ENCODE measurements around the gene COMP.
"Not testable (repeated sequence)": the region's sequence is repeated elsewhere in the genome, so short reads cannot be mapped to it uniquely, and the experiment has no call there.

Gene COMP

DNA sequence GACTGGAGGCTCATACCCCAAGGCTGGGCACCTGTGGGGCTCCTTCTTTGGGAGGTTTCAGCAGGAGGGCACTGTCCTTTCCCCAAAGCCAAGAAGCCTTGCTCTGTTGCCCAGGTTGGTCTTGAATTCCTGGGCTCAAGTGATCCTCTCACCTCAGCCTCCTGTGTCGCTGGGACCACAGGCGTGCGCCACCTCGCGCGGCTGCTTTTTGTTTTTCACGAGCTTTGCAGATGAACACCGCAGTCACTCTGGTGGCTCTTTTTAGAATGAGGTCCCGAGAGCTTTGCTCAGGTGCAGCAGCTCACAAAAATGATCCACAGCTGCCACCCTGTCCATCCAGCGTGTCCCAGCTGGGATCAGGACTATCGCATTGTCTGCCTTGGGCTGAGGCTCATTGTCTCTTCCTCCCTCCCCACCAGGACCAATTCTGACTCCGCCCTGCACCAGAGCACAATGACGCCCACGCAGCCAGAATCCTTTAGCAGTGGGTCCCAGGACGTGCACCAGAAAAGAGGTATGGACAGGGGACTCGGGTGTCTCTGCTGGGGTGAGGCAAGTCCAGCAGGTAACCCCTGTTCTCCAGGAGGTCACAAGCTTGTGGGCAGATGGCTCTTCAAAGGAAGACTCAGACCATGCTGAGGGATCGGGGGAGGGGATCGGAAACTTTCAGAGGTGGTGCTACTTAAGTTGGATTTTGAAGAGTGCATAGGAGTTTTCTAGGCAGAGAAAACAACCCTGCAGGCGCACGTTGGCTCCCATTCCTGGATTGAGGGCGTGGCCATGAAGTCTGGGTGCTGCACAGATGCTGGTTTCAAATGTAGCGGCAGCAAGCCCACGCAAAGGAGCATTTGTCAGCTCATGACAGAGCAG lies 41.5 kb downstream of the COMP start:
- no peak for DNase-seq (ENCODE audit: low read depth in 1 of 2, low spot score in 1 of 2)

DNA sequence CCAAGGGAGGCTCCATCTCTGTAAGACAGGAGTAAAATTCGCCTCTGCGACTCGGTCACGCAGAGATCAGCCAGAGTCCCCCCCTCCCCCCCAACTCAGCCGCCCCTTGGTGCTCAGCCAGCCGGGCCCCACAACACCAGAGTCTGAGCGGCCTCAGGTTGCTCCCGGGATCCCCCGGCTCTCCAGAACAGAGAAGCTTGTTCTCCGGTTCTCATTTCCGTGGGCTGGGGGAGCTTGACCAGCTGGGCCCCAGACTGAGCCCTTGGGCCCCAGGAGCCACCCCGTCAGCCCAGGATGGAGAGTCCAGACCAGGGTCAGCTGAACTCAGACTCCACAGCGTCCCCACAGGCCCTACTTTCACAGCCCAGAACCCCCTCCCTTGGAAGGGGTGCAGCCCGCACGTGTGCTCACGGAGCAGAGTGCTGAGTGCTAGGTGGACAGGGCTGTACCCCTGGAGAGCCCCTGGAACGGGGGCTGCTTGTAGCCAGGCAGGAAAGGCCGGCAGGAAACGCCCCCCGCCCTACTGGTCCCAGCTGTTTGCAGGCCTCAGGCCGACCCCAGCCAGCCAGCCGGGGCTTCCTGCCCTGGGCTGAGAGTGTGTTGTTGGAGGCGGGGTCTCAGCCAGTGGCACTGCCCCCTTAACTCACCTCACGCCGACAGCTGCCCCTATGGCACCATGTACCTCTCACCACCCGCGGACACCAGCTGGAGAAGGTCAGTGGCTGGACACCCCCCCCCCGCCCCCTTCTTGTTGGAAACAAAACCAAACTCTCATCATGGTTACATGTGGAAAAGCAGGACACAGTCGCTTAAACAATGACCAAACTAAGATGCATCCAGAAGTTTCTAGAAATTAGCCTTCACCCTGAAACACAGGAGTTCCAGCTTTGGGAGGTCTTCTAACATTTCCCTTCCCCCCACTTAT lies 44.4 kb downstream of the COMP start:
- no peak for DNase-seq (ENCODE audit: low read depth in 1 of 2, low spot score in 1 of 2)

DNA sequence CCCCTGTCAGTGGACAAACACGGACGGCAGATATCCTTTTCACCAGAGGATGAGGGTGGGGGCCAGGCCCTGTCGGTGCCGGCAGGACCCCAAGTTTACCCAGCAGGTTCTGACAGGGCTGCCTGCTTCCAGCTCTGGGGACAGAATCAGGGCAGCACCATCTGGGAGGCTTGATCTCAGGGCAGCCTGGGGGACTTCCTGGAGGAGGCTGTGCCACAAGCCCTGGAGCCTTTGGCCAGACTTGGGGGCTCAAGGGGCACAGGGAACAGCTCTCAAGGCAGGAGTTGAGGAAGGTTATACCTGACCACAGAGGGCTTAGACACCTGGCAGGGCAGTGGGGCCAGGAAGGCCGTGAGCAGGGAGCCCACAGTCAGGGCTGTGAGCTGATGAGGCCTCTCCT lies 45.2 kb downstream of the COMP start:
- no peak for DNase-seq (ENCODE audit: low read depth in 1 of 2, low spot score in 1 of 2)

DNA sequence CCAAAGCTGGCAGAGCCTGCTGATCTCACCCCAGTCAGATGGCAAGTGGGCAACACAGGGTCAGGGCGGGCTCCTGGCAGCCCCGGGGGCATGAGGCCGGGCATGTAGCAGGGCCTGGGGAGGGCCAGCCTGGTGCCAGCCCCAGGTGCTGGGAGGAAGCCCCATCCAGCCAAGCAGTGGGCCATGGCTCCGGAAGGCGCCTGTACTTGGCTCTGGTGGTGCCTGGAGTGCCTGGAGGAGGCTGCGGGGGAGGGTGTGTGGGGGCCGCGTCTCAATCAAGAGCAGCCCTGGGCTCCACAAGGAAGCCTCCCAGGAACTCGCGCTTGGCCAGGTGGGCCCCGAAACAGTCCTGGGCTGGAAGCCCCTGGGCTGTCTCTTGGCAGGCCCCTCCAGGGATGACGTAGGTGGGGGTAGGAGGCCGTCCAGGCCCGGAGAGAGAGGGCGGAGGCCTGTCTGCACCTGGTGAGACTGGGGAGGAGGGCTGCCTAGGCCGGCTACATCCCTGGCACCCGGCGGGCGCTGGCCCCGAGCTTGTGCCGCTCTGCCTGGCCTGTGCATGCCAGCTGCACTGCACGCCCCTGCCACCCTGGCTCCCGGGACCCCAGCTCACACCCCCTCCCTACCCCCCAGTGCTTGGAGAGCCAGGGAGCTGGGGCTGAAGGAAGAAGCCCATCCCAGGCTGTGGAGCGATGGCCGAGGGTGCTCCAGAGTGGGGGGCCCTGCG lies 45.9 kb downstream of the COMP start:
- no peak for DNase-seq (ENCODE audit: low read depth in 1 of 2, low spot score in 1 of 2)

DNA sequence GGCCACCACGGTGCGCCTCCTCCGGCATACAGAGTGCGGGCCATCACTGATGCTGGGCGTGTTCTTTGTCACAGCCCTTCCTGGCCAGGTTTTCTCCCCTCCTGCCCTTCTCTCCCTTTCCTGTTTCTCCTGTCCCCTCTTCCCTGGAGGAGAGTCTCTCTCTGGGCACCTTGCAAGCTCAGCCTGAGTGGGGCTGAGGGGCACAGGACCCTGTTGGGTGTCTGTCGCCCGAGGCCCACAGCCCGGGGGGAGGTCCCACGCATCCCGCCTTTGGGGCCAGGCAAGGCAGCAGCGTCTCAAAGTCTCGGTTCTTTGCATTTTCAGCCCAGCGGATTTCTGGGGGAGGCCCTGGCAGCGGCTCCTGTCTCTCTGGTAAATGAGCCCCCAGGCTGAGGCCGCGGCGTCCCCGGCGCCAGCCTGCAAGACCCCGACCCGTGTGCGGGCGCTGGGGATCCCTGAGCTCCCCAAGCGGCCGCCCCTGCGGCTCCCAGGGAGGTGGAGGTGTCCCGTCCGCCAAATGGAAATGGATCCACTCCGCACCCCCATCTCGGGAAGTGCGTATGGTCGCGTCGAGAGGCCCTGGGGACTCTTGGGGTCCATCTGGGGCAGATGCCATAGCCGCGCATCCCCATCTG lies 47.2 kb downstream of the COMP start:
- DNase-seq (ENCODE audit: low read depth in 1 of 2, low spot score in 1 of 2) = no peak

DNA sequence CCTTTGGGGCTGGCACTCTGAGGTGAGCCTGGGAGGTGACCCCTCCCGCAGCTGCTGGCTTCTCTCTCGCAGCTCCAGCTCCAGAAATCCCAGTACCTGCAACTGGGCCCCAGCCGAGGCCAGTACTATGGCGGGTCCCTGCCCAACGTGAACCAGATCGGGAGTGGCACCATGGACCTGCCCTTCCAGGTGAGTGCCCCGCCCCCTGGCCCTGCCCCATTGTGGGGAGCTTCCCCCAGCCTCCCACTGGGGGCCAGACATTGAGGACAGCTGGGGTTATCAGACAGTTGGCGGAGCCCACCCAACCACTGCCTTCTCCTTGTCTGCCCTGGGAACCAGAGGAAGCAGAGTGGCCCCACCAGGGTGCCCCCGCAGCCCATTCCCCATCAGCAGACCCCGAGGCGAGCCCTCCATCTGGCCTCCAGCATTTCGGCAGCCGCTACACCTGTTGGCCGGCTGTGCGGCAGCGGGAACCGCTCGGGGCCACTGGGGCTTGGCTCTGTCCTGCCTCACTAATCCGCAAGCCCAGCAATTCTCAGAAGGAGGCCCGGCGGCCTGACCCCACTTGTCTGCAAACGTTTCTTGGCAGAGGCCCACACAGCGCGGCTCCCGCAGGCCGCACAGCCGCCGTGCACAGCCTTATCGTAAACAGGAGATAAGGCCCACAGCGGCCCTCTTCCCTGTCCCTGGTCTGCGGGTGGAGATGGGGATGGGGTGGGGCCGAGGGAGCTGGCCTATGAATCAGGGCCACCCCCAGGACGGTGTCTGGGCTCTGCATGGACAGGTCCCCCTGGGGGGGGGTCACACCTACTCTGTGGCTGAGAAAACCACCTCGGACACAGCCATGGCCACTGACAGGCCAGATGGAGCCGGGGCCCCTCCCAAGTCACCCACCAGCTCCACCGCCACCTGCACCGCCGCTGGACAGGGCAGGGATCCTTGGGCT lies 48.0 kb downstream of the COMP start:
- no peak for DNase-seq (ENCODE audit: low read depth in 1 of 2, low spot score in 1 of 2)

DNA sequence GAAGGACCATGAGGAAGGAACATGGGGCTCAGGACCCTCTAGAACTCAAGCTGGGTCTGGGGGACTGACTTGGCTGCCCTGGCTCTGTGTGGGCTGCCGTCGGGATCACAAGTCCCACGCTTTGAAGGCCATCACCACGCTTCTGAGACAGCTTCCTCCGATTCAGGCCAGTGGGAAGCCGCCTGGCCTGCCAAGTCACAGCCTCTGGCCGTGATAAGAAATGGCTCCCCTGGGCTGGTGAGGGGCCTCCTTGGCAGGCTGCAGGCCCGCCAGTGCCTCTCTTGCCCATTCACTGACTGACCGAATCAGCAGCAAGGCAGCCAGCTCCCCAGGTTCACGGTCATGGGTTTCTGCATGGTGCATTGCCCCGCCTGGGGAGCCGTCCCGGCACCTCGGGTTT lies 48.8 kb downstream of the COMP start:
- DNase-seq (ENCODE audit: low read depth in 1 of 2, low spot score in 1 of 2) = no peak

DNA sequence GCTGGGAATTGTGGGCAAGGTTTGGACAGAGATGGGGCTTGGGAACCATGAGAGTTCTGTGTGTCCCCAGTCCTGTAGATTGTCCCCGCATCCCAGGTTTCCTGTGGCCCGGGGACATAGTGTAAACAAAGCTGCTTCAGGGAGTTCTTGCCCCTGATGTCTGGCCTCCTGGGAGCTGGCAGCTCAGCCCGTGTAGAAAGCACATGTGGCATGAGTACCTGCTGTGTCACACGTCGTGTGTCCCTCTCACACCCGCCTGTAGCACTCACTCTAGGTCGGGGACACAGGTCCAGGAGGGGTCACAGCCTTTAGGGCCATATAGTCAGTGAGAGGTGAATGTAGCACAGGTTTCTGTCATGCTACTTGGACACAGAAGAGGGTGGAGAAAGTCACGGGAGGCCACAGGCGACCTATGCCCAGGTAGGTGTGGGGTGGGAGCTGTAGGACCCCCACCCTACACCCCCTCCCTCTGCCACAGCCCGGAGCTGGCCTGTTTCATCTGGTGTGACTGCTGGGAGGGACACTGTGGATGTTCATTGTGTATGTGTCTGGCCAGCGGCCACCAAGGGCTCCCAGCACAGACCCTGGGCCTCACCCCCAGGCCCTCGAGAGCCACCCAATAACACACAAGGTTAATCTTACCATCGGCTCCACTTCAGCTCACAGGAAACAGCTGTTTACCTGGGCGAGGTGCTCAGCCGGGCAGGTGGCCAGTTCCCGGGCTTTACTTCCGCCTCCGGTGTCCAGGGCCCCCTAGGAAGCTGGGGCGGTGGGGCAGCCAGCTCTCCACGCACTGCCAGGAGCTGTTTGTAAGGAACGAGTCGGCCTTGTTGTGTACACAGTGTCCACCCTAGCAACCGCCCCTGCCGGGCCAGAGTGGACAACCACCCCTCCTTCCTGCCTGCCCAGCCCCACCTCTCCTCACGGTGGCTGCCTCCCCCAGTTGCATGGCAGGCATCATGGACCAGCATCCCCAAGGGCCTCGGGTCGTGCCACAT lies 49.7 kb downstream of the COMP start:
- DNase-seq (ENCODE audit: low read depth in 1 of 2, low spot score in 1 of 2) = no peak

DNA sequence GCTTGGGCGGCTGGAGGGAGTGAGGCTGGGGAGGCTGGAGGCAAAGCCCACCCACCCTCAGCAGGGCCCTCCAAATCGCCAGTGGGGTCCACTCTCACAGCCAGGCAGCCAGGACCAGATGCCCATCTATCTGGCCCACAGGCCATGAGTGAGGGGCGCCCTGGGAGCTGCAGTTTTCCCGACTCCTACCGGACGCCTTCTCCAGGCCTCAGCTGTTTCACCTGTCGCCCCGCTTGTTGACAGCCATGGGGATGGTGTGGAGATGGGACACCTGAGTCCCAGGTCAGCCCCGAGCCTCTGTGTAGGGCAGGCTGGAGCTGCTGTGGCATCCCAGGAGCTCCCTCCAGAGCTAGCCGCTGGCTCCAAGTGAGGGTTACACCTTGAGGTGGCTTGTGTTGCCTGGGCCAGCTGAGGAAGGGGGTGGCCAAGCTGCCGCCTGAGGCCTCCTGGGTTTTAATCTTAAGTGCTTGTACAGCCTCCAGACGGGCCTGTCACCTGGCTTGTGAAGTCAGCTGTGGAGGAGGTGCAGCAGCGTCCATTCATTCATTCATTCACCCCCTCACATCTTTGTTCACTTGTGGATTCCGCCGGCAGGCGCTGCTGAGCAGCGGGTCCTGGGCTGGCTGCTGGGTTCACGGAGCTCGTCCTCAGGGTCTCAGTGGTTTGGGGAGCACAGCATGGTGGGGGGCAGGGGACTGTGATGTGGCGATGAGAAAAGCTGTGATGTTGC lies 52.0 kb downstream of the COMP start:
- DNase-seq (ENCODE audit: low read depth in 1 of 2, low spot score in 1 of 2) = no peak

DNA sequence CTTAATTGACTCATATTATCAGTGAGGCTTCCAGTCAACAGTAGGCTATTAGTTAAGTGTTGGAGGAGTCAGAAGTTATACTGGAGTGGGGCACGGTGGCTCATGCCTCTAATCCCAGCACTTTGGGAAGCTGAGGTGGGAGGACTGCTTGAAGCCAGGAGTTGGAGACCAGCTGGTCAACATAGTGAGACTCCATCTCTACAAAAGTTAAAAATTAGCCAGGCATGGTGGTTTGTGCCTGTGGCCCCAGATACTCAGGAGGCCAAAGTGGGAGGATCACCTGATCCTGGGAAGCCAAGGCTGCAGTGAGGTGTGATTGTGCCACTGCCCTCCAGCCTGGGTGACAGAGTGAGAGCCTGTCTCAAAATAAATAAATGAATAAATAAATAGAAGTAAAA lies 53.2 kb downstream of the COMP start:
- DNase-seq (ENCODE audit: low read depth in 1 of 2, low spot score in 1 of 2) = no peak

DNA sequence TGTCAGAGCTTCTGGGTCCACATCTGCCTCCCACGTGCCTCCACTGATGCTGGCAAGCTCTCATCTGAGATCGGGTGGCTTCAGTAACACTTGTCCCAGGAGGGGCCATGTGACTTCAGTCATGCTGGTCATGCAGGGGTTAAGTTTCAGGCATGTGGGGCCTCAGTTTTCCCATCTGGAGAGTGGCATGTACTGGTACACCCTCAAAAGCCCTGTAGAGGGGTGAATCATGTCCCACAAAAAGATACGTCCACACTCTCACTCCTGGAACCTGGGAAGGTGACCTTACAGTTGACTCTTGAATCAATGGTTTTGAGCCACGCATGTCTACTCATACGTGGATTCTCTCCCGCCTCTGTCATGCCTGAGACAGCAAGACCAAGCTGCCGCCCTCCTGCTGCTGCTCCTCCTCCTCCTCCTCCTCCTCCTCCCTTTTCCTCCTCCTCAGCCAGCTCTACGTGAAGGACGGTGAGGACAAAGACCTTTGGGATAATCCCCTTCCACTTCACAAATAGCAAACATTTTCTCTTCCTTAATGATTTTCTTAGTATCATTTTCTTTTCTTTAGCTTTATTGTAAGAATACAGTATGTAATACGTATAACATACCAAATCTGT lies 53.7 kb downstream of the COMP start:
- no peak for DNase-seq (ENCODE audit: low read depth in 1 of 2, low spot score in 1 of 2)

DNA sequence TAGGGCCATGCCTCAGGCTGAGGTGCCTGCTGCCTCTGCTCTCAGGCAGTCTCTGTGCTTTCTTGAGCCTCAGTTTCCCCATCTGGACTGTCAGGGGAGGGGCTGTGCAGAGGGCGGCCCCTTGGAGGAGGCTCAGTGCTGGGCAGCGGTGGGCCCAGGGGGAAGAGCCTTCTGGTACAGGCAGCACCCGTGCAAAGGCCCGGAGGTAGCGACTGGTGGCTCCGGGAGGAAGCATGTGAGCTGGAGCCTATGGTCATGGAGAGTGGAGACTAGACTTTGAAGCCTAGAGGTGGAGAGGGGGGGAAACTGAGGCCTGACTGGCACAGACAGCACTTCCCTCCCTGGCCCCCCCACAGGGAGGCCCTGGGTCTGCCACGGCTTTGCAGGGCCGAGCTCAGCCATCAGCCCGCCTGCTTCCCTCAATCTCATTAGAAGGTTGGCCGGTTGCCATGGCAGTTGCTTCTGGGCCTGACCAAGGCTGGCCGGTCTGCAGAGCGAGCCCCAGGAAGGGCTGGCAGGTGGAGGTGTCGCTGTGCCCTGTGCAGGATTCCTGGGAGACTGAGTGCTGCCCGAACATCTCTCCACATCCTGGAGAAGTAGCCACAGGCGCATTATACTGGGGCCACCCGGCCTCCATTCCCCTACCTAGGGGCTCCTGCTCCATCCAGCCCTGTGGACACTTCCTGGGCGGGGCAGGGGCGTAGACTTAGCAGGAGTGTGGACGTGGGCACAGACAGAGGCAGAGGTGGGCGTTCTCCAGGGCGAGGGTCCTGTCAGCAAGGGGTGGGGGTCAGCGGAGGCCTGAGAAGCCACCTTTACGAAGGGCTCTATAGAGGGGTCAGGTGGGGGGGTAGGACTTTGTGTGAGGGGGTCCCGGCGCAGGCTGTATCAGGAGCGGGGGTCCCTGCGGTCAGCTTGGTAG lies 54.4 kb downstream of the COMP start:
- no peak for DNase-seq (ENCODE audit: low read depth in 1 of 2, low spot score in 1 of 2)

DNA sequence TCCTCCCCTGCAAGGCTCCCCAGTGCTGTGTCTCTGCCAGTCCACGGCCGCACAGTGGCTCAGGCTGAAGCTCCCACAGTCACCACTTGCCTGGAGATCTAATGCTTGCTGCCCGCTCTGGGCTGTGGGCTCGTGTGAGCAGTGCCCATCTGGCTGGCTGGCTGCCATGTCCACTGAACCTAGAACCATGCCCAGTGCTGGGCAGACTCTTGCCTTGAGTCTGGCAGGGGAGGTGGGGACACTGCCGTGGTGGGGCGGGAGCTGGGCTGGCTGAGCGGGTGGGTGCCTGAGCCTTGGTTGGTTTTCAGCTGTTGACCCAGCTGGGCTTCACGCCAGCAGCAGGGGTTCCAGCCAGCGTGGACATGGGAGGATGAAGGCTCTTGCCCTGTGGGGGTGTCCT lies 55.4 kb downstream of the COMP start:
- DNase-seq (ENCODE audit: low read depth in 1 of 2, low spot score in 1 of 2) = no peak

DNA sequence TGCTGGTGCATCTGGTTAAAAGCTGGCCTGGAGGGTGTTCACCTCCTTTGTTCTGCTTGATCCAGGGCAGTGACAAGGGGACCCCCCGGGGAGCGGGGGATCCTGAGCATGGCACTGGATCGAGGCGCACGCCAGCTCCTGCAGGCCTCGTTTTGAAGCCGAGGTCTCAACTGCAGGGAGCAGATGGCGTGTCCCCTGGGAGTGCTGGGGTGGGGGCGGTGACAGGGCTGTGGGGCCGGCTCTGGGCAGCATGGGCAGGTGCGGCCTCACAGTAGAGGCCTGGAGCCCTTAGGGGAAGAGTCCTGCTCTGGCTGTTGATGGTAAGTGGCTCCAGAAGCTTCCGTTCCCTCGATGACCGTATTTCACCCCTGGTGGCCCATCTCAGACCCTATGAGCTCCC lies 55.8 kb downstream of the COMP start:
- DNase-seq (ENCODE audit: low read depth in 1 of 2, low spot score in 1 of 2) = no peak

DNA sequence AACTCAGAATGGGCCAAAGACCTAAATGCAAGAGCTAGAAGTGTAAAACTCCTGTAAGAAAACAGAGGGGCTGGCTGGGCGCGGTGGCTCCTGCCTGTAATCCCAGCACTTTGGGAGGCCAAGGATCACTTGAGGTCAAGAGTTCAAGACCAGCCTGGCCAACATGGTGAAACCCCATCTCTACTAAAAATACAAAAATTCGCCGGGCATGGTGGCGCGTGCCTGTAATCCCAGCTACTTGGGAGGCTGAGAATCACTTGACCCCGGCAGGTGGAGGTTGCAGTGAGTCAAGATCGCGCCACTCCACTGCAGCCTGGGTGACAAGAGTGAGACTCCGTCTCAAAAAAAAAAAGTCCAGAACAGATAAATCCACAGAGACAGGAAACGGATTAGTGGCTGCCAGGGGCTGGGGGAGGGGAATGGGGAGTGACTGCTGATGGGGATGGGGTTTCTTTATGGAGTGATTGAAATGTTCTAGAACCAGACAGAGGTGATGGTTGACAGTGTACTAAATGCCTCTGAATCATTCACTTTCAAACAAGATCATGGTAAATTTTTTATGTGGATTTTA lies 57.3 kb downstream of the COMP start:
- DNase-seq (ENCODE audit: low read depth in 1 of 2, low spot score in 1 of 2) = not testable (repeated sequence)

DNA sequence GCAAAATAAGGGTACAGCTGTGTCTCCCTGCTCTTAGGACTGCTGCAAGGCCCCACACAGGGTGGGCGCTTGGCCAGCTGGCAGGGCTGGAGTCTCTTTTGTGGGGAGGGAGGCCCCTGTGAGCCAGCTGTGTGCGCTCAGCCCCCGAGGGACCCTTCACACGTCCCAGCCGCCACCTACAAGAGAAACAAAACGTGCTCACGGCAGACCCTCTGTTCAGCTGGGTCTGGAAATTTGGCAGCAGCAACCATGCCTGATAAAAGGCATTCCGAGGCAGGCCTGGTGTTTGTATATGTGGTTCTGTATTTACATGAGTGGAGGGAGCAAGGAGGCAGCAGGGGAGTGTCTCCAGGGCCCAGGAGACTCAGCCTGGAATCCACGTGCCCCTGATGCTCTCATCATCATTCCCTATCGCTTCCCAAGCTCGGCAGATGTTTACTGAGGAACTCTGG lies 57.9 kb downstream of the COMP start:
- no peak for DNase-seq (ENCODE audit: low read depth in 1 of 2, low spot score in 1 of 2)
